ENCODE measurements around the gene CFHR5.
"Not testable (repeated sequence)": the region's sequence is repeated elsewhere in the genome, so short reads cannot be mapped to it uniquely, and the experiment has no call there.

Gene CFHR5

GRCh38 chr1:196977278-196977677 is at the start of gene CFHR5:
Gene CFHR5, plus strand, starts transcription at chr1:196977556. Its CDS starts 109 bp downstream, at chr1:196977665.
- no peak for DNase-seq (ENCODE audit: low read depth in 2 of 2, low spot score in 1 of 2)

GRCh38 chr1:196932853-196933252 is 44.5 kb upstream of the CFHR5 start:
- DNase-seq (ENCODE audit: low read depth in 2 of 2, low spot score in 1 of 2) = not testable (repeated sequence)

- DNase-seq (ENCODE audit: low read depth in 2 of 2, low spot score in 1 of 2) = no peak
These were observed 43.7 kb upstream of the CFHR5 start for GRCh38 chr1:196933531-196934189.

- not testable (repeated sequence) for DNase-seq (ENCODE audit: low read depth in 2 of 2, low spot score in 1 of 2)
These were observed 35.9 kb upstream of the CFHR5 start for GRCh38 chr1:196941474-196941873.

GRCh38 chr1:196943568-196943967 is 33.8 kb upstream of the CFHR5 start, which contains the start of gene CFHR2:
Gene CFHR2, plus strand, starts transcription at chr1:196943738. Its CDS starts 143 bp downstream, at chr1:196943881.
- not testable (repeated sequence) for DNase-seq (ENCODE audit: low read depth in 2 of 2, low spot score in 1 of 2)

GRCh38 chr1:196951711-196952394 is 25.5 kb upstream of the CFHR5 start:
- no peak for DNase-seq (ENCODE audit: low read depth in 2 of 2, low spot score in 1 of 2)

GRCh38 chr1:196954778-196955177 is 22.6 kb upstream of the CFHR5 start:
- DNase-seq (ENCODE audit: low read depth in 2 of 2, low spot score in 1 of 2) = no peak

- no peak for DNase-seq (ENCODE audit: low read depth in 2 of 2, low spot score in 1 of 2)
These were observed 21.4 kb upstream of the CFHR5 start for GRCh38 chr1:196955926-196956325.

GRCh38 chr1:196960854-196961253 is 16.5 kb upstream of the CFHR5 start:
- no peak for DNase-seq (ENCODE audit: low read depth in 2 of 2, low spot score in 1 of 2)

GRCh38 chr1:196970182-196970581 is 7.2 kb upstream of the CFHR5 start:
- no peak for DNase-seq (ENCODE audit: low read depth in 2 of 2, low spot score in 1 of 2)

GRCh38 chr1:196976278-196976677 is 1.1 kb upstream of the CFHR5 start:
- DNase-seq (ENCODE audit: low read depth in 2 of 2, low spot score in 1 of 2) = no peak

GRCh38 chr1:196980859-196981258 is 3.5 kb downstream of the CFHR5 start:
- DNase-seq (ENCODE audit: low read depth in 2 of 2, low spot score in 1 of 2) = no peak

- not testable (repeated sequence) for DNase-seq (ENCODE audit: low read depth in 2 of 2, low spot score in 1 of 2)
These were observed 4.9 kb downstream of the CFHR5 start for GRCh38 chr1:196982247-196982646.

- DNase-seq (ENCODE audit: low read depth in 2 of 2, low spot score in 1 of 2) = not testable (repeated sequence)
These were observed 14.7 kb downstream of the CFHR5 start for GRCh38 chr1:196991919-196992651.

GRCh38 chr1:196993916-196994315 is 16.6 kb downstream of the CFHR5 start:
- DNase-seq (ENCODE audit: low read depth in 2 of 2, low spot score in 1 of 2) = no peak

- DNase-seq (ENCODE audit: low read depth in 2 of 2, low spot score in 1 of 2) = no peak
These were observed 20.1 kb downstream of the CFHR5 start for GRCh38 chr1:196997423-196997822.

GRCh38 chr1:197001828-197002227 is 24.5 kb downstream of the CFHR5 start:
- DNase-seq (ENCODE audit: low read depth in 2 of 2, low spot score in 1 of 2) = no peak

GRCh38 chr1:197003132-197003531 is 25.8 kb downstream of the CFHR5 start:
- DNase-seq (ENCODE audit: low read depth in 2 of 2, low spot score in 1 of 2) = no peak

GRCh38 chr1:197008861-197009260 is 31.5 kb downstream of the CFHR5 start:
- no peak for DNase-seq (ENCODE audit: low read depth in 2 of 2, low spot score in 1 of 2)

- DNase-seq (ENCODE audit: low read depth in 2 of 2, low spot score in 1 of 2) = no peak
These were observed 34.3 kb downstream of the CFHR5 start for GRCh38 chr1:197011614-197012013.

- no peak for DNase-seq (ENCODE audit: low read depth in 2 of 2, low spot score in 1 of 2)
These were observed 35.9 kb downstream of the CFHR5 start for GRCh38 chr1:197013234-197013633.

GRCh38 chr1:197016751-197017150 is 39.4 kb downstream of the CFHR5 start:
- DNase-seq (ENCODE audit: low read depth in 2 of 2, low spot score in 1 of 2) = no peak
